Fibroblast of lung (primary cell): Measurements from ENCODE around the gene FAAP100.

Source experiments
- CTCF ChIP-seq, 2 donors: IDR thresholded peaks in 1 of 2; conservative IDR thresholded peaks in 1 of 2; 1 replicate in 1 of 2; 2 replicates in 1 of 2; pipeline ENCODE4 v1.5.1; 2011 to 2012; ENCODE audit warnings: low read length in 2 of 2, control low read depth in 1 of 2, inconsistent platforms in 1 of 2, low read depth in 1 of 2, mild to moderate bottlenecking in 1 of 2
- EZH2 ChIP-seq: IDR thresholded peaks from 2 replicates; pipeline ENCODE4 v1.5.1; 2012; ENCODE audit warnings: low read length, control low read depth, mild to moderate bottlenecking; ENCODE audit errors: missing control alignments

GRCh38 chr17:81556863-81557262, 4.7 kb upstream of the FAAP100 start:
- TF ChIP-seq CTCF (conservative IDR thresholded peaks at IDR 0.05 in 1 of 2, IDR thresholded peaks at IDR 0.05 in 1 of 2; ENCODE audit: low read depth in 1 of 2, low read length in 2 of 2) = no peak
- TF ChIP-seq EZH2 = no peak
